NCI-H226 (cell line): ENCODE data around the gene RPL10.
"Not testable (repeated sequence)": the region's sequence is repeated elsewhere in the genome, so short reads cannot be mapped to it uniquely, and the experiment has no call there.

ENCODE experiments used
- DNase-seq: peaks from one replicate; pipeline ENCODE4 v3.0.0-alpha.2; 2015

RPL10 gene

GRCh38 chrX:154378799-154379568, 19.2 kb upstream of the RPL10 start, which contains the start of gene EMD:
Gene EMD (plus strand): TSS chrX:154379295. CDS start chrX:154379485, 190 bp downstream.
- DNase-seq = peak; percentile 94

- no peak for DNase-seq
These were observed 18.6 kb upstream of the RPL10 start for GRCh38 chrX:154379569-154379951.

DNA sequence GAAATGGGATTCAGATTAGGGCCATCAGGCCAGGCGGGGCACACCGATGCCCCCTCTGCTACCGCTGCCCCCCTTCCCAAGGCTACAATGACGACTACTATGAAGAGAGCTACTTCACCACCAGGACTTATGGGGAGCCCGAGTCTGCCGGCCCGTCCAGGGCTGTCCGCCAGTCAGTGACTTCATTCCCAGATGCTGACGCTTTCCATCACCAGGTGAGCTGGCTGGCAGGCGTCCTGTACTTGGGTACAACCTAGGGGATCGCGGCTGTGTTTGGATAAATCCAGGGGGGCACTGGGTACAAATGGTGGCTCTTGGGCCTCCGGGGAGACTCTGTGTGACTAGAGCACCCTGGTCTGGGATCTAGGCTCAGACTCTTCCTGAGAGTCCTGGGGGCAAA, 18.0 kb upstream of the RPL10 start:
- DNase-seq = no peak

GRCh38 chrX:154380787-154381186, 17.4 kb upstream of the RPL10 start:
- no peak for DNase-seq

- DNase-seq = no peak
These were observed 16.9 kb upstream of the RPL10 start for GRCh38 chrX:154381271-154381670.

- no peak for DNase-seq
These were observed 15.6 kb upstream of the RPL10 start for GRCh38 chrX:154382483-154383069.

GRCh38 chrX:154383359-154384283, 14.6 kb upstream of the RPL10 start:
- no peak for DNase-seq

DNA sequence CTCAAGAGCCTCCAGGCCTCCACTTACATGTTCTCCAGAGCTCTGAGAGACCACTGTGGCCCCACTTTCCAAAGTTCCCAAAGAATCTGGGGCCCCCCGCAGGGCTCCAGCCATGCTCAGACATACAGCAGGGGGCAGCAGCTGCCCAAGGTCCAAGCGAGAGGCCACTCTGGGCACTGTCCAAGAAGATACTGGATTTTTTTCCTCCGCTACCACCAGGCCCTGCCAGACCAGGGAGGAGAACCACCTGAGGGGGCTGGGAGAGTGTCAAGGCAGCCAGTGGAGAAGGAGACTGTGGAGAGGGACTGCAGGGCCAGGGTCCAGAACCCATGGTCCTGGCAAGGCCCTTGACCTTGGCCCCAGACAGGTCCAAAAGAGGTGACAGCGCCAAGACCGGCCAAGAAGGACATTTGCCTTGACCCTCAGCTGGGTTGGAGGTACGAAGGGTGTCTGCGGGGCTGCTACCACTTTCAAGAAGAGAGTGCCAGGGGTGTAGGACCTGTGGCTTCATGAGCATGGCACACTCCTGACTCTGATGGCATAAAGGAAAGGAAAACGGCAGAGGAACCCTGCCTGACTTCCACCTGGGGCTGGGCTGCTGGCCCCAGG, 13.8 kb upstream of the RPL10 start:
- no peak for DNase-seq

DNA sequence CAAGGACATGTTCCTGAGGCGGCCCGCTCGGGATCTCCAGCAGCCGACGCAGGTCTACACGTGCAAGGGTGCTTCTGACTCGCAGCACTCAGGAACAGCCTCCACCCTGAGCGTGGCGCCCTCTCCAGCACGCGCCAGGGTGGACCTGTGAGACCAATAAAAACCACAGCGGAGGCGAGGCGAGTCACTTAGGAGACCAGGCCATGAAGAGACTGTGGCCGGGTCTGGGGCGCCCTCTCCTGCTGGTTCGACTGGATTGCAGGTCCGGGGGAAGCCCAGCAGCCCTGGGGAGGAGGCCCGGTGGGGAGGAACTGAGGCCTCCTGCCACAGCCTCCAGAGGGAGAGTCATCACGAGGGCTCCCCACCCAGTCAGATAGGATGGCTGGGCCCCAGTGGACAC, 10.1 kb upstream of the RPL10 start:
- DNase-seq = not testable (repeated sequence)

- DNase-seq = not testable (repeated sequence)
These were observed 9.5 kb upstream of the RPL10 start for GRCh38 chrX:154388649-154389048.

- not testable (repeated sequence) for DNase-seq
These were observed 8.1 kb upstream of the RPL10 start for GRCh38 chrX:154389812-154390747.

GRCh38 chrX:154396363-154396762, 1.8 kb upstream of the RPL10 start:
- not testable (repeated sequence) for DNase-seq

GRCh38 chrX:154396973-154397887, 947 bp upstream of the RPL10 start:
- peak; percentile 69 for DNase-seq

GRCh38 chrX:154398668-154399526, 720 bp downstream of the RPL10 start:
- peak; percentile 62 for DNase-seq

DNA sequence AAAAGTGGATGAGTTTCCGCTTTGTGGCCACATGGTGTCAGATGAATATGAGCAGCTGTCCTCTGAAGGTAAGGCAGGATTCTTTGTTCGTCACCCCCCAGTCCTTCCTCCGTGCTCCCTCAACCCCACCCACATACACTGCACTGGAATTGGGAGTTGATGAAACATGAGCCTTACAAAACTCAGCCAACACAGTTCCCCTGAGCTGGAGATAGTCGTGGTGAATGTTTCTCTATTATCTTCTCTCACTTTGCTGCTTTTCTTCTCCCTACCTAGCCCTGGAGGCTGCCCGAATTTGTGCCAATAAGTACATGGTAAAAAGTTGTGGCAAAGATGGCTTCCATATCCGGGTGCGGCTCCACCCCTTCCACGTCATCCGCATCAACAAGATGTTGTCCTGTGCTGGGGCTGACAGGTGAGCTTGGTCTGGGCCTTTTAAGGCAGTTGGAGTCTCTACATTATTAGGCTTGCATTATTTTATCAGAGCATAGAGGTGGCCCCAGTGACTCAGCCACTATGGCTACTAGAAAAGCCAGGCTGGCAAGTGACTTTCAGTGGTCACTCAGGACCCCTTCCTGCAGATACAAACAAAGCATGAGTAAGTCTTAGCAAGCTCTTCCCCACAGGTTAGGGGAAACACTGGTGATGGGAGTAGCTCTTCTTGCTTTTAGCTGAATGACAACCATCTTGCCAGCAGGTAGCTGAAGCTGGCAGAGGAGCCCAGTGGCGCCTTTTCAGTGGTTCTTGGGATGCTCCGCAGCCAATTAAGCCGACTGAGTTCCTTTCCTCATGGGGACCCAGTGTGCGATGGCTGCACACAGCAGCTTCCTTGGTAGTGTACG, 1.6 kb downstream of the RPL10 start:
- no peak for DNase-seq

GRCh38 chrX:154400369-154400817, 2.2 kb downstream of the RPL10 start:
- not testable (repeated sequence) for DNase-seq

- DNase-seq = peak; percentile 9
These were observed 3.0 kb downstream of the RPL10 start for GRCh38 chrX:154401045-154401799.
